ENCODE results near the gene SPINK5.
"Not testable (repeated sequence)": the region's sequence is repeated elsewhere in the genome, so short reads cannot be mapped to it uniquely, and the experiment has no call there.

Gene SPINK5, protein sequence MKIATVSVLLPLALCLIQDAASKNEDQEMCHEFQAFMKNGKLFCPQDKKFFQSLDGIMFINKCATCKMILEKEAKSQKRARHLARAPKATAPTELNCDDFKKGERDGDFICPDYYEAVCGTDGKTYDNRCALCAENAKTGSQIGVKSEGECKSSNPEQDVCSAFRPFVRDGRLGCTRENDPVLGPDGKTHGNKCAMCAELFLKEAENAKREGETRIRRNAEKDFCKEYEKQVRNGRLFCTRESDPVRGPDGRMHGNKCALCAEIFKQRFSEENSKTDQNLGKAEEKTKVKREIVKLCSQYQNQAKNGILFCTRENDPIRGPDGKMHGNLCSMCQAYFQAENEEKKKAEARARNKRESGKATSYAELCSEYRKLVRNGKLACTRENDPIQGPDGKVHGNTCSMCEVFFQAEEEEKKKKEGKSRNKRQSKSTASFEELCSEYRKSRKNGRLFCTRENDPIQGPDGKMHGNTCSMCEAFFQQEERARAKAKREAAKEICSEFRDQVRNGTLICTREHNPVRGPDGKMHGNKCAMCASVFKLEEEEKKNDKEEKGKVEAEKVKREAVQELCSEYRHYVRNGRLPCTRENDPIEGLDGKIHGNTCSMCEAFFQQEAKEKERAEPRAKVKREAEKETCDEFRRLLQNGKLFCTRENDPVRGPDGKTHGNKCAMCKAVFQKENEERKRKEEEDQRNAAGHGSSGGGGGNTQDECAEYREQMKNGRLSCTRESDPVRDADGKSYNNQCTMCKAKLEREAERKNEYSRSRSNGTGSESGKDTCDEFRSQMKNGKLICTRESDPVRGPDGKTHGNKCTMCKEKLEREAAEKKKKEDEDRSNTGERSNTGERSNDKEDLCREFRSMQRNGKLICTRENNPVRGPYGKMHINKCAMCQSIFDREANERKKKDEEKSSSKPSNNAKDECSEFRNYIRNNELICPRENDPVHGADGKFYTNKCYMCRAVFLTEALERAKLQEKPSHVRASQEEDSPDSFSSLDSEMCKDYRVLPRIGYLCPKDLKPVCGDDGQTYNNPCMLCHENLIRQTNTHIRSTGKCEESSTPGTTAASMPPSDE

DNA sequence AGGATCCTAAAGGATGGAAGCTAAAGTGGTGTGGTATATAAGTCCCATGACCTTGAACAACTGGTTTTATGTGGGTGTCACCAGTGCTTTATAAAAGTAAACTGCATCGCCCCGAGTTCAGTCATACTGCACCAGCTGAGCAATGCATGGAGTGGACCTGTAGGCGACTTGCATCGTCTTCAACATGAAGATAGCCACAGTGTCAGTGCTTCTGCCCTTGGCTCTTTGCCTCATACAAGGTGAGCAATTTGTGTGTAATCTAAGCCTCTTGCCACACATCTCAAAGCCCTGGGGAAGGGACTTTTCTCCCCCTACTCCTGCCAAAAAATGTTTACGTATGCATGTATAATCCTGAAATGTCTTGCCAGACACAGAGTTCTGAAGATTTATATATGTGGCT, at the start of gene SPINK5:
TSS of gene SPINK5 (plus strand) at position 120 of the 400 bp plus-strand sequence. CDS start at position 185, 65 bp downstream.
- no peak for DNase-seq (ENCODE audit: low read depth, low spot score)

DNA sequence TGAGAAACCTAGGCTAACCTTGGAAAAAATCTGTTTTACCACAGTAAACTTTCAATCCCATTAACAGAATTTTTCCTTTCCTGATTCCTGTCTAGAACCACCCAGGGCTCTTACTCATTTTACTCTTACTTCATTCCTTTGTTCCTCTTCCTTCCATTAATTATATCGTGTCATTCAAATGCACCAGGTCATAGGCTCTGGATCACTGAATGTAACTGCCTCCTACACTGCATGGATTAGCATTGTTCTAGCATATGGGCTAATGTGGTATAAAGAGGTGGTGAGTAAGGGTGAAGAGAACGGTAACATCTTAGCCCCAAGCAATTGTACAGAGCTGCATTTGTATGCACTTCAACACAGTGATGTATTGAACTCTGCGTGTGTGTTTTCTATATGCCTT, 49.5 kb upstream of the SPINK5 start:
- DNase-seq (ENCODE audit: low read depth, low spot score), result no peak

DNA sequence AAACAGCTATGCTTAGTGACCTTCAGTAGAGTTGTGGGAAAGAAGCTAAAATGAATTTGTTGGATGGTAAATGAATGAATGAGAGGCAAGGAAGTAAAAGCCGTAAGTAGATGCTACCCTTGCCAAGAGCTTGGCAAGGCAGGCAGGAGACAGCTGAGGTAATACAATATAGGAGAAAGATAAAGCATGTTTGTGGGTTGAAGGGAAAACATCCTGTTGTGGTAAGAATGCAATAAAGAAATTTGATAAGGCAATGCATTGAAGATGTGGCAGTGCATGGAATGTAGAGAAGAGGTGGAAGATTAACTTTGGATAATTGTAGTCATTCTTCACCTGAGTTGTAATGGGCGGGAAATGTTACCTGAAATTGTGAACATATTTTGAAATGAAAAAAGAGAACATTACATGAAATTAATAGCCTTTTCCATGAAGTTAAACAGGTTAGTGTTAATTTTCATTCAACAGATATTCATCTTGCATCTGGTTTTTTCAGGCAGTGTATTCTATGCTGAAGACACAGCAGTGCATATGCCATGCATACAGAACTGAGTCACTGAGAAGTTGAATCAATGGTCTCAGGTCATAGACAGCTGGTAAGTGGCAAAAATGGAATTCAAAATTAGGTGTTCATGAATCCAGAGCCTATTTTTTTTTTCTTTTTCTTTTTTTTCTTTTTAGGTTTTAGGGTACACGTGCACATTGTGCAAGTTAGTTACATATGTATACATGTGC, 43.4 kb upstream of the SPINK5 start:
- DNase-seq (ENCODE audit: low read depth, low spot score), result no peak

DNA sequence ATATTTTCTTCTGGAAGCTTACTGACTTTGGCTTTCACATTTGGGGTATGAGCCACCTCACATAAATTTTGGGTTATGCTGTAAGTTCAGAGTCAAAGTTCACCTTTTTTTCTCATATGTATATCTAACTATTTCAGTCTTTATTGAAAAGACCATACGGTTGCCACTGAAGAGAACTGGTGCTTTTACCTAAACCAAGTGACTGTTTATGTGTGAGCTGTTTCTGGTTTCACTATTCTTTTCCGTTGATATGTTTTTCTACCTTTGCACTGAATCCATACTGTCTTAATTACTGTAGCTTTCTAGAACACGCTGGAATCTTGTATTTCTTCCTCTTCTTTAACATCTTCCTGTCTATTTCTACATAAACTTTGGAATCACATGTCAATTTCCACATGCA, 36.3 kb upstream of the SPINK5 start:
- DNase-seq (ENCODE audit: low read depth, low spot score), result no peak

DNA sequence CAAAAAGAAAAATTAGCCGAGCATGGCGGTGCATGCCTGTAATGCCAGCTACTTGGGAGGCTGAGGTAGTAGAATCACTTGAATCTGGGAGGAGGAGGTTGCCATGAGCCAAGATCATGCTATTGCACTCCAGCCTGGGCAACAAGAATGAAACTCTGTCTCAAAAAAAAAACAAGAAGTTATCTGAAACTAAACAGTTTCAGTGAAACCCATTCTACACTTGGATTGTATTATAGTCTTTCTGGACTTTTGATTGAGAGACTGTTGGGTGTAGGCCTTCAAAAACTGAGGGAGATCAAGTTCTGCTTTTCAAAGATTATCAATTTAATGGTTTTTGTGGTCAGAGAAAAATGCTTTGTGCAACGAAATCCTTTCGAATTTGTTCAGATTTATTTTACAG, 34.6 kb upstream of the SPINK5 start:
- DNase-seq (ENCODE audit: low read depth, low spot score), result no peak

DNA sequence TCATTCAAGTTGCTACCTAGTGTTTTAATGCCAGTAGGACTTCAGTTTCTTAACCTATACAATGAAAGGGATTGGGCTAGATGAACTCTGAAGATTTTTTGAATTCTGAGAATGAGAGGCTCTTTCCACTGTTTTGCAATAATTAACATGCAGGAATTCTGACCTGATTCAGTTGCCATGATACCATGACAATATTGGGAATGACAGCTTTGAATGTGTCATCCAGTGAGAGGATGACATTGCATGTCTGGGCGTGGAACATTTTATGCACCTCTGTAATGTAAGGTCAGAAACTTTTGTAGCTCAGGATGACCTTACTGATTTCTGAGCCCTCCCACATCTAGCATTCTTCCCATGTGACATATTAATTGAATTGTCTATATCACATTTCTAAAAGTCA, 30.6 kb upstream of the SPINK5 start:
- DNase-seq (ENCODE audit: low read depth, low spot score), result no peak

DNA sequence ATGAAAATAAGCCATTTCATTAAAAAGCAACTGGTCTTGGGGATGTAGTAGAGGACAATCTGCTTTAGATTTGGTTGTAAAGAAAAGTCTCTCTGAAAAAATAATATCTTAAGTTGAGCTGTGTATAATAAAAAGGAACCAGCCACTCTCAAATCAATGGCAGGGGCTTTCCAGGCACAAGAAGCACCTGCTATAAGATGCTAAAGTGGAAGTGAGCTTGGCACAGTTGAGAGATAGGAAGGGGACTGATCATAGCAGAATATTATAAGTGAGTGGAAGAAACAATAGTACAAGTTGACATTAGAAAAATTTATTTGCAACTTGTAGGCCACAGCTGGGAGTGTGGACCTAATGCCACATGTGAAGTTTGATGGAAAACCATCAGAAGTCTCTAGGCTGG, 28.1 kb upstream of the SPINK5 start:
- no peak for DNase-seq (ENCODE audit: low read depth, low spot score)

DNA sequence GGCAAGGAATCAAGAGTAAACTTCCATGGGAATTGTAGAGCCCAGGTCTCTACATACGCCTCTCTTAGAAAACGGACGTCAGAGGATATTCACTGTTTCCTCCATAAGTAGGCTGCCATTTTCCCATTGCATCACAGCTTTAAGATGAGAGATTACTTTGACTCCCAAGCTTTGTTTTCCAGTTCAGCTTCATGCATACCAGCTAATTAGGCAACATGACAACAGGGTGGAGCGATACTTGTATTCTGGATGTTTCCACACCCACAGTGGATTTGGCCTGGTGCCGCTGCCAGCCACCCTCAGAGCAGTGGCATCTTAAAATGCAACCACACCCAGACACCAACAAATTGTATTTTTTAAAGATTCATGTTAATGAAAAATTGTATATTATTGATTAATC, 20.9 kb upstream of the SPINK5 start:
- DNase-seq (ENCODE audit: low read depth, low spot score), result no peak

DNA sequence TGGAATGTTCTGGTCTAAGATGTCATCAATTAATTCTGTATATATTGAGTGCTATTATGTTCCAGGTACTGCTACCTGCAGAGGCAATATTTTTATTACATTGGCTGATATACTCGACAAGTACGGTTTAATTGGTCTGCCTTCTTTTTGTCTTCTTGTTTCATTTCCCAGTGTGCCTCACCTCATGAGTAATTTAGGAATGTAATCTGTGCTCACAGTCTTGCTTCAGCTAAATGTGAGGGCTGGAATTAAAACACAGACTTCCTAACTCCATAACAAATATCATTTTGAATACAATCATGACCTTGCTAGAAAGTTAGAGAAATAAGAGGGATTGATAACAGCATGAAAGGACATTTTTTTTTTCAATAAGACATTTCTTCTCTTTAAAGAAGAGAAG, 20.1 kb upstream of the SPINK5 start:
- DNase-seq (ENCODE audit: low read depth, low spot score), result no peak

DNA sequence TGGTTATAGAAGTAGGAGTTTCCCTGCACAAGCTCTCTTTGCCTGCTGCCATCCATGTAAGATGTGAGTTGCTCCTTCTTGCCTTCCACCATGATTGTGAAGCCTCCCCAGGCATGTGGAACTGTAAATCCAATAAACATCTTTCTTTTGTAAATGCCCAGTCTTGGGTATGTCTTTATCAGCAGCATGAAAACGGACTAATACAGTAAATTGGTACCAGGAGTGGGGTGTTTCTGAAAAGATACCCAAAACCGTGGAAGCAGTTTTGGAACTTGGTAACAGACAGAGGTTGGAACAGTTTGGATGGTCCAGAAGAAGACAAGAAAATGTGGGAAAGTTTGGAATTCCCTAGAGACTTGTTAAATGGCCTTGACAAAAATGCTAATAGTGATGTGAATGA, 8.6 kb upstream of the SPINK5 start:
- DNase-seq (ENCODE audit: low read depth, low spot score), result not testable (repeated sequence)

DNA sequence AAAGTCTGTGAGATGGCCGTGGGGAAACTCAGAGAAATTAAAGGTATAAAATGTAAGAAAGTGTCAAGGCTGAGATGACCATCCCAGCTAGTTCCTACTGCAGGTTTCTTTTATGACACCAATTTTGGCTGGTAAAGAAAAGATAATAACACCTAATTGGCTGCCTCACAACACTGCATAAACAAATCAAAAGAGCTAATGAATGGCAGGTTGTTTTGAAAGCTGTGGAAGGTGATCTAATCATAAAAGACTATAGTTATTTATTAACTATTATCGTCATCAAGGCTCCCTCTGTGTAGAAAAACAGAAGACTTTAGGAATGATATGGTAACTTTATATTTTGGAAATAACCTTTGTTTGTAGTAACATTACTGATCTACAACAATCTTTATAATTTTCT, 3.5 kb upstream of the SPINK5 start:
- DNase-seq (ENCODE audit: low read depth, low spot score), result no peak

DNA sequence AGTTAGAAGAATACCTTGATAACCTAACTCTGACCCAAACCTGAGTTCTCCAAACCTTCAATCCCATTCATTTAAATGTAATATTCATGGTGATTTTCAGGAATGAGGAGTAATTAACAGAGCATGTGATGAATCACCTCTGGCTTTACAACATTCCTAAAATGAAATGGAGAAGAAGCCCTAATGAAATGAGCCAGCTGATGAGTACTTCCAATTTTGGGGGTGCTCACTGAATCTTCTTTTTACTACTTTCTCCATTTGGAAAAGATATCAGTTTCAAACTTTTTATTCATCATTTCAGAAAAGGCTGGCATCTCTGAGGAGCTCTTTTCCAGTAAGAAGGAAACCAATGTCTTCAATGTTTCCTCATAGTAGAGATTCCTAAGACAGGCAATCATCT, 2.9 kb upstream of the SPINK5 start:
- no peak for DNase-seq (ENCODE audit: low read depth, low spot score)

DNA sequence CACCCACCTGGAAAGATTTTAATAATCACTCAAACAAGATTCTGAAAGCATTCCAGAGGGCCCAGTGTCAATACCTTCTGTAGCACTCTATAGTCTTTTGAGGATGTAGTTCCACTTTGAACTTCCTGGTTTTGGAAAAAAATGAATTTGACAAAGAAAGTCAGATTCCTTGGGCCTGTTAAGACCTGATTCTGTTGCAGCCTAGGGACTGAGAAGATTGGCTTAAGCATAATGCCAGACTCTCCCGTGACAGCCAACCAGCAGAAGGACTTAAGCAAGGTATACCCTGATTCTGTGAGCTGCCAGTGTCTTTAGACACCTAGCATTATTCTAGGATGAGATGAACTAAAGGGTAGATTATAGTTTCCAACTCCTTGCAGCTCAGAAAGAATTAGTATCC, 6.8 kb downstream of the SPINK5 start:
- DNase-seq (ENCODE audit: low read depth, low spot score), result no peak

DNA sequence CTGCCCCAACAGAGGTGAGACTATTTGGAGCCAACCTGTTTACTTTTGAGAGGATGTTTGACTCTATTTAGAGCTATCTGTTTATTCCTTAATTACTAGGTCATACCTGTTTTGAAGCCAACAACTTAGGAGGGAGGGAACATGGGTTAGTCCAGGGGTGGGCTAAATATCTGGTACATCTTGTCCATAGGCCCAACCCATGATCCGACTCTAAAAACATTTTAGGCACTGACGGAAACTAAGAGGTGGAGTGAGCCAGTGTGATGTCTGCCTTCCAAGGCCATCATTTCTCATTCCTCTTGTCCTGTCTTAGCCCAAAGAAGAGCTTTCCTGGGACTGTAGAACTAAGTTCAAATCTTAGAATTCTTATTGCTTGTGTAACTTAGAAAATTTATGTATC, 8.4 kb downstream of the SPINK5 start:
- no peak for DNase-seq (ENCODE audit: low read depth, low spot score)

DNA sequence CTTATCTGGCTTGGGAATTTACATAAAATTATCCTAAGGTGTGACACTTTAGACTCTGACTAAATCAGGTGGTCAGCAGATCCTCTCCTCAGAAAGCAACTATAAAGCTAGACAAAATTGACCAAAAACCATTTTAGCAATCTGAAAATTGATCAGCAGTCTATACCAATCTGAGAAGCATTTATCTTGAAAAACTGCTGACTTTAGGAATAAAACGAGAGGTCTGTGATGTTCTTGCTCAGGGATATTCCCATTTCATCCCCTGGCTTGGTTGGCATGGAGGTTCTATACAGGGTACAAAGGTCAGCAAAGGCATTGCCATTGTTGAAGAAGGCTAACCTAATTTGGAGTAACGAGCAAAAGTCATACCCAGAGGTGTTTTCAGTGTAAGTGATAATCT, 11.7 kb downstream of the SPINK5 start:
- DNase-seq (ENCODE audit: low read depth, low spot score), result no peak

DNA sequence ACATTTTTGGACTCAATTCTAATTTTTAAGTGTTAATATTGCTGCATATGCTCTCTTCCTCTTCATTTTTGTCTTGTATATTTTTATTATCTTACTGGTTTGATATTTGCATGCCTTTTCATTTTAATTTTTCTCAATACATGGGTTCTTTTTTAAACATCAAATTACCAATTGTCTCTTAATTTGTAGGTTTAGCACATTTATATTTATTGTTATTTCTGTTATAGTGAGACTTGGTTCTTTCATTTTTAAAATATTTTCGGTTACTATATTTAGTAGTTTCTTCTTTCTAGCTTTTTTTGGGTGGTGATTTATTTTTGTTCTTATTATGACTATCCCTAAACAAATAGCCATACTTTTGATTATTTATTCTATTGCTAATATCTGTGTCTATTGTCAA, 19.4 kb downstream of the SPINK5 start:
- DNase-seq (ENCODE audit: low read depth, low spot score), result no peak

DNA sequence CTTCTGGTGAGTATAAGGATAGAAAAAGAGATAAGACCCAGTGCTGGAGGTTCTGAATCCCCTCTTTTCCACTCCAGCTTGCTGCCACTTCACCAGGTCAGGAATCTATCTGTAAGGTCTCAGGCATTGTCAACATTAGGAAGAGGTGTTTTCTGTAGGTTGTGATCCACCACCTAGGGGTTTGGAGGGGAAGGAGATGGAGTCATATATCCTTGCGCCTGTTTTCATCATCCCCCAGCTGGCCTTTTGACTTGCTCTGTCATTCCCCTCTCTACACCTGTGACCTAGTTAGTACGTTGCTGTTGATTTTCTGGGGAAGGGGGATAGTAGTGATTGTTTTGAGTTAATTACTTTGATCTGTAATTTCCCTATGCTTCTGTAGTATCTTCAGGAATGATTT, 20.5 kb downstream of the SPINK5 start:
- peak; percentile 10 for DNase-seq (ENCODE audit: low read depth, low spot score)

DNA sequence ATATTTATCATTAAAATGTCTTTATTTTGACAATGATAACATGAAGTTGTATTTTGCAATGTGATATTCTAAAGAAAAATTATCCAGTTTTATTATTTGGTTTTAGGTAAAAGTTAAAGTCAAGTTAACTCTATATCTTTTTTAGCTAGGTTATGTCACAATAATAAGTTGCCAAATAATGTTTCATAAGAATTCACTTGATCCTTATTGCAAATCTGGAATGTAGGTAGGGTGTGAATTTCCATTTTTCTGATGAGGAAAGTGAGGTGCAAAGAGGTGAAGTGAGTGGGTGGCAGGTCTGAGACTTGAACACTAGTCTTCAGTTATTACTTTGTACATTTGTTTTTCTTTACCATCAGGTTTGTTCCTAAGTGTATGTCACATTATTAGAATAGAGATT, 21.5 kb downstream of the SPINK5 start:
- DNase-seq (ENCODE audit: low read depth, low spot score), result no peak

DNA sequence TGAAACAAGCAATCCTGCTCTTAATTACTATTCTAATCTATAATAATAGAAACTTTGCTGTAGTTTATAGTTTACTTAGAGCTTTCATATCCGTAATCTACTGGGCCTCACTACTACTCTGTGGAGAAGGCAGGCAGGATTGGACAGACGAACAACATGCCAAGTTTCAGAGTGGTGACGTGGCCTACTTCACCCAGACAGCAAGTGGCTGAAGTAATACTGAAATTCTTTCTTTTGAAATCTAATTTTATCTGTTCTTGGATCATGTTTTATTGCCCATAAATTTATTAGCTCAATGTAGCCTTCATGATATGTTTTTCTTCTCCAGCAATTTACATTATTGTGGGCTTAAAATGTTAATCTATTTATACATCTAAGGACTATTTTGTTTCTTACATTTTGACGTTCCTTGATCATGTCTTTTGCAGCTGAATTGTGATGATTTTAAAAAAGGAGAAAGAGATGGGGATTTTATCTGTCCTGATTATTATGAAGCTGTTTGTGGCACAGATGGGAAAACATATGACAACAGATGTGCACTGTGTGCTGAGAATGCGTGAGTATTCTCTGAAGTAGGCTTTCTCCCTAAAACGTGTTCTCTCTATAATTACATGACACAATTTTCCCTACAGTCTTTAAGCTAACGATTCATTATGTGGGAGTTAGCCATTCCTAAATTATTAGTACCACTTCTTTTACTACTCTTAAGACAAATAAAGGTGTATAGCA, 22.4 kb downstream of the SPINK5 start:
- DNase-seq (ENCODE audit: low read depth, low spot score), result no peak

DNA sequence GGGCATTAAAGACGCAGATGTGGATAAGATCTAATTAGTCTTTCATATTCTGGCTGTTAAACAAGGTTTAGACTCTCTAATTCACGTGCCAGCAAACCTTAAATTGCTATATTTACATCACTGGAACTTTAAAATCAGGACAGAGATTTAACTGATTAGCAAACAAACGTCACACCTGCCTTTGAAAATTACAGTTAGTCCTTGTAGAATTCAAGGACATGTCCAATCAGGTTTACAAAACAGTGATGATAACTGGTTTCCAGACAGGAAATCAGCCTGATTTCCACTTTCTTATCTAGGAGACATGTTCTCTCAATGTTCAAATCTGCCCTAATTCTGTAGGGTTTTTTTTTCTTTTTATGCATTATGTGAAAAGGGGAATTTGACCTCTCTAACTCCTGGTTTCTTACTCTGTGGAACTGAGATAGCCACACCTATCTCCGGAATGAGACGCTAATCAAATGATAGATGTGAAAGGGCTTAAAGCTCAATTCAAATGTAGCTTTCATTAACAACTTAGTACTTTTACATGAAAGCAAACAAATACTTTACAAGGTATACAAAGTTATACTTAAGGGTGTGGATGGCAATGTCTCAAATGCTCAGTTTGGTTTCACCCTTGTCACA, 26.5 kb downstream of the SPINK5 start:
- DNase-seq (ENCODE audit: low read depth, low spot score), result no peak

DNA sequence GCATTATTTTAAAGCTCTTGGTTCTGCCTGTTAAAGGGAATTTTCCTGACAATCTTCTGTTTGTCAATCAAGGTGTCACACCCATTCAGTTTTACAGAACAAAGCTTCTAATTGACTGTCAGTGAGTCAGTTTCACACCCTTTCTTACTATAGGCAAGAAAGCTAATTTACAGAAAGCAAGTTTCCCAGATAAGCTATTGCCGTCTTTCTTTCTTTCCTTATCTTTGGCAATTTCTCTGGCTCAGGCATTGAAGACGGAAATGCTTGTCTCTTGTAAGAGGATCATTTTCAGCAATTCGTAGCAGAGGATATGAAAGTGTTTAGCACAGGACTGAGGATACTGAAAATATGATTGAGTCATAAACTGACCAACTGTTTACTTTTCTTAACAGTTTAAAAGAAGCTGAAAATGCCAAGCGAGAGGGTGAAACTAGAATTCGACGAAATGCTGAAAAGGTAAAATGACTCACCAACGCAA, 27.0 kb downstream of the SPINK5 start:
- peak; percentile 11 for DNase-seq (ENCODE audit: low read depth, low spot score)

All from ELF-1 (cell line).